ENCODE measurements around the gene ZNF783.
"Not testable (repeated sequence)": the region's sequence is repeated elsewhere in the genome, so short reads cannot be mapped to it uniquely, and the experiment has no call there.

Gene ZNF783

DNA sequence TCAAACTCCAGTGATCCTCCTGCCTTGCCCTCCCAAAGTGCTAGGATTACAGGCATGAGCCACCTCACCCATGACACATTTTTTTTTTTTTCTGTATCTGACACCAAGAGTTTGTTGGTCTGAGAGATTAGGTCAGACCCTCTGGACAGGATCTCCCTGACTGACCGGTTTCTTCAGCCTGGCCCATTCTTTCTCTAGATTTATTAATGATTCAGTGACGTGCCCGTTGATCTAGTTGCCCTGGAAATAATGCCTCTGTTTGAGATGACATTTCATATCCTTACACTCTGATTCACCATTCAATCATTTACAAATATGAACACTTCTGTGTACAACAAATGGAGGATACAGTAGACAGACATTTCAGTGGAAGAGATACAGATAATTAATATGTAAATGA lies 23.9 kb upstream of the ZNF783 start:
- no peak for DNase-seq
- intact Hi-C loops (cut with DNase I), result loop anchor here (5.0 kb wide), 1 partner anchor 41 kb away; the partner anchor contains the start of gene ZNF282

DNA sequence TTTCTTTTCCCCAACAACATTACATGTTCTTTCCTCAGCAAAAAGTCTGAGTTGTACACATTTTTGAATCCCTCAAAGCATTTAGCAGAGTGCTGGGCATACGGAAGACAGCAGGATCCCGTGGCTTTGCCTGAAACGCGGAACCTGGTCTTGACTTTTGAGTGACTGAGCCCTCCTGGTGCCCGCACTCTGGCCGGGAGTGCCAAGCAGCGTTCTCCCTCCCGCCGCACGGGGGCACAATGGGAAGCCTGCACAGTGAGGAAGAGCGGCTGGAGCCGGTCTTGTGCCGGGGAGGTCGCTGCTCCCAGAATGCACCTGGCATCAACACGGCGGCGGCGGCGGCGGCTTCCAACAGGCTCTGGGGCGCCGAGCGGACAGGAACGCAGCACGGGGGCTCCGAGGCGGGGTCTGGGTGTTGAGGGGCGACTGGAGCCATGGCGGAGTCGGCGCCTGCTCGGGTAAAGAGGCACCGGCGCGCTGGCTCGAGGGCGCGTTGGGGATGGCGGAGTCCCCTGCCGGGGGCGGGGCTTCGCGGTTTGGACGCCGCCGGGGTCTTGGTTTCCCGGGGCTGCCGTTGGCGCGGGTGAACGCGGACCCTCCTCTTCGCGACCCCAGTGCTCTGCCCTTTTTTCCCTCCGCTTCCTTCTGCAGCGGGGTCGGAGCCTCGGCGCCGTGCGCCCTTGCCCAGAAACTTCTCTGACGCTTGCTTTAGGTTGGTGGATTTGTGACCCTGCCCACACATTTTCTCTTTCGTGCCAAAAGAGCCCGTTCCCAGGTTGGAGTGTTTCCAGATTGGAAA lies 22.5 kb upstream of the ZNF783 start, which contains the start of gene ZNF212:
ZNF212 (plus strand) TSS at position 307 of the 799 bp plus-strand sequence; CDS start at position 435, 128 bp downstream.
- DNase-seq, result peak; percentile 80 to 97 (median 93)
- intact Hi-C loops (cut with DNase I), result loop anchor here (5.0 kb wide), 1 partner anchor 42 kb away; the partner anchor contains the start of gene ZNF282

DNA sequence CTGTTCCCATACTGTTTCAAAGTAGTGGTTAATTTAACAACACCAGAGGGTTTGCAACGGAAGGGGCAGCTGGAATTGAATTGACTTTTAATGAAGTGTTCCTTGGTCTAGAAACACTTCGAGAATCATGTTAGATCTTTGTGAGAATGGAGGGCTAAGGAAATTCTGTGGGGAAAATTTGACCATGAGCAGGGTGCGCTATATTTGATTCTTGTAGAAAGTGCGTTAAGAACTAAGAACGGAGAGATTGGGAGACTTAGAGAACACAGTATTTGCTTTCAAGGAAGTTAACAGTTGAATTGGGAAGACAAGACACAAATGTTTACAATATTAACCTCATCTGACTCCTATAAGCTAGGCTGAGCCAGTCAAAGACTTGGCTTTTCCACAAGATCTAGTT lies 21.4 kb upstream of the ZNF783 start:
- intact Hi-C loops (cut with DNase I), result no loop called here
- DNase-seq, result no peak

DNA sequence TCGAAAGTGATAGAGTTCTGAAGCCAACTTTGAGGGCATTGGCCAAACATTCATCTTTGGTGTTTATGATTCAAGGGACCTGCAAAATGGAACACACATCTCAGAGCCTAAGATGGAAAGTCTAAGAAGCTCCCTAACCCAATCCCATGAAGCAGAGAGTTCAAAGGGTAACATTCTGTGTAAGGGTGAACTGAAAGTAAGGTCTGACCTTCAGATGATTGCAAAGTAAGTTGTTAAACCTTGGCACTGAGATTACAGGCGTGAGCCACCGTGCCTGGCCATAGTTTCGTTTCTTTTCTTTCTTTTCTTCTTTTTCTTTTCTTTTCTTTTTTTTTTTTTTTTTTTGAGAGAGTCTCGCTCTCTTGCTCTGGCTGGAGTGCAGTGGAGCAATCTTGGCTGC lies 20.3 kb upstream of the ZNF783 start:
- intact Hi-C loops (cut with DNase I), result no loop called here
- DNase-seq, result peak in 1 of 42 donors; percentile 12

DNA sequence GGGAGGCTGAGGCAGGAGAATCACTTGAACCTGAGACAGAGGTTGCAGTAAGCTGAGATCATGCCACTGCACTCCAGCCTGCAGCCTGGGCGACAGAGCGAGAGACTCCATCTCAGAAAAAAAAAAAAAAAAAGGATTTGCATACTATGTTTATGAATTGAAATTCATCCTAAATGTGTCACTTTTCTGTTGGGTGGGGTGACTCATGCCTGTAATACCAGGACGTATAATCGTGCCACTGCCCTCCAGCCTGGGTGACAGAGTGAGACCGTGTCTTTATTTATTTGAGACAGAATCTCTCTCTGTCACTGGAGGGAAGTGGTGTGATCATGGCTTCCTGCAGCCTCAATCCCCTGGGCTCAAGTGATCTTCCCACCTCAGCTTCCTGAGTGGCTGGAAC lies 16.8 kb upstream of the ZNF783 start:
- DNase-seq, result no peak

DNA sequence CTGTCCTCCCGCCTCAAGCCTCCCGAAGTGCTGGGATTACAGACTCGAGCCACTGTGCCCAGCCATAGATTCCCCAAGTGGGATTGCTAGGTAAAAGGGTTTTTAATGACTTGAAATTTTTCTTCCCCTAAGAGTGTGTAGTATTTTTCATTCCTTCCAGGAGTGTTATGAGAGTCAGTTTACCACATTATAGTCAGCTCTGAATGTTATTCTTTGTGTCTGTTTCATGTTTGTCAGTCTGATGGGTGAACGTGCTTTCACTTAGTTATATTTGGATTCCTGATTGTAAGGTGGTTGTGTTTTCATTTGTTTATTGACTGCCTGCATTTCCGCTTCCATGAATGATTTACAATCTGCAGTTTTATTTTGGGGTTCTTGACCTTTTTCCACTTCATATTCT lies 16.3 kb upstream of the ZNF783 start:
- intact Hi-C loops (cut with DNase I), result no loop called here
- no peak for DNase-seq

More for the DNA sequence above, 16.8 kb upstream of the ZNF783 start:
- intact Hi-C loops (cut with DNase I), result no loop called here

DNA sequence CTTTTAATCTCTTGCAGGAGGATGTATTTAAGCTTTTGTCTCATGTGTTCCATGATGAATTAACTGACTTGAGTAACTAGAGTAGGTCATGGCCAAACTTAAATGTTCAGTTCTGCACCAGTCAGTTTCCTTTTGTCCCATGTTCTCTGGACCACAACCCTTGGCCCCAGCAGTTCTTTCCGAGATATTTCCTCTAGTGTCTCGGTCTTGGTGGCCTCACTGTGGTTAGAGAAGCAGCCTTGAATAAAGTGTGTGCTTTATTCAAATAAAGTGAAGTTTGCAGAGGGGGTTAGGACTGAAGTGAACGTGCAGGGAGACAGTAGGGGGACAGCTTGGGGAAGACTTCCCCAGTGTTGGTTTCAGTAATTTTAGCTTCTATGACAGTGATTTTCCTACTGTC lies 13.2 kb upstream of the ZNF783 start:
- no peak for DNase-seq
- intact Hi-C loops (cut with DNase I), result no loop called here

DNA sequence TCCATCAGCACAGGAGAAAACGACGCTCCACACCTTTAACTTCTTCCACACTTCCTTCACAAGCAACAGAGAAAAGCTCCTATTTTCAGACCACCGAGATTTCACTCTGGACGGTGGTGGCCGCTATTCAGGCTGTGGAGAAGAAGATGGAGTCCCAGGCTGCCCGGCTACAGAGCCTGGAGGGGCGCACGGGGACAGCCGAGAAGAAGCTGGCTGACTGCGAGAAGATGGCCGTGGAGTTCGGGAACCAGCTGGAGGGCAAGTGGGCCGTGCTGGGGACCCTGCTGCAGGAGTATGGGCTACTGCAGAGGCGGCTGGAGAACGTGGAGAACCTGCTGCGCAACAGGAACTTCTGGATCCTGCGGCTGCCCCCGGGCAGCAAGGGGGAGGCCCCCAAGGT lies 11.8 kb upstream of the ZNF783 start:
- intact Hi-C loops (cut with DNase I), result not testable (repeated sequence)
- peak in 1 of 42 donors; percentile 16 for DNase-seq

DNA sequence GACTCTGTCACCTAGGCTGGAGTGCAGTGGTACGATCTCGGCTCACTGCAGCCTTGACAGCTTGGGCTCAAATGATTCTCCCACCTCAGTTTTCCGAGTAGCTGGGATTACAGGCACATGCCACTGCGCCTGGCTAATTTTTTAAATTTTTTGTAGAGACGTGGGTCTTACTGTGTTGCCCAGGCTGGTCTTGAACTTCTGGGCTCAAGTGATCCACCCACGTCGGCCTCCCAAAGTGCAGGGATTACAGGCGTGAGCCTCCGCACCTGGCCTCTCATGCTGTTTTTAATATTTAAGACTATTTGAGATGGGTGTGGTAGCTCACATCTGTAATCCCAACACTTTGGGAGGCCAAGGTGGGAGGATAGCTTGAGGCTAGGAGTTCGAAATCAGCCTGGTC lies 10.5 kb upstream of the ZNF783 start:
- intact Hi-C loops (cut with DNase I); DNase-seq: not testable (repeated sequence)

DNA sequence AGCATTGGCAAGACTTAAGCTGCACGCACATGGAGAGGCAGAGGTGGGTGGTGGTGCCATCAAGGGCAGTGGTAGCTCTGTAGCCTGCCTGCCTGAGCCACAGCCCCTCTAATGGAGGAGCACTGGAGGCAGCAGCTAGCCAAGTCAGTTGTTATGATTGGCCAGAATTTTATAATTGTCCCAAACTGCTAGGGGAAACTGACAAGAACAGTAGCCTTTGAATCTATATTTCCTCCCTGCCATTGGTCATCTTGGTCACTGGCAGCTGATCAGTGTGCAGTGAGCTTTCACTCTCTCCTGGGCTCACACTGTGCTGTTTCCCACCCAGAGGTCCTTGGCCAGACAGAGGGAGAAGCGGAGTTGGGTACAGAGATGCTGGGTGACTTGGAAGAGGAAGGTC lies 9.6 kb upstream of the ZNF783 start:
- no peak for DNase-seq
- intact Hi-C loops (cut with DNase I), result no loop called here

DNA sequence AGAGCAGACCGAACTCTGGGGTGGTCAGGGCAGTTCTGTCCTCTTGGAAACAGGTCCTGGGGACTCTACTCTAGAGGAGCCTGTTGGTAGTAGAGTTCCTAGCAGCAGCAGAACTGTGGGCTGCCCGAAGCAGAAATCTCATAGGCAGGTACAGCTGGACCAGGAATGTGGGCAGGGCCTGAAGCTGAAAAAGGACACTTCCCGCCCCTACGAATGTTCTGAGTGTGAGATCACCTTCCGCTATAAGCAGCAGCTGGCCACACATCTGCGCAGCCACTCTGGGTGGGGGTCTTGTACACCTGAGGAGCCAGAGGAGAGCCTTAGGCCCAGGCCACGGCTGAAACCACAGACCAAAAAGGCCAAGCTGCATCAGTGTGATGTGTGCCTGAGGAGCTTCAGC lies 8.3 kb upstream of the ZNF783 start:
- no peak for DNase-seq
- intact Hi-C loops (cut with DNase I), result no loop called here

DNA sequence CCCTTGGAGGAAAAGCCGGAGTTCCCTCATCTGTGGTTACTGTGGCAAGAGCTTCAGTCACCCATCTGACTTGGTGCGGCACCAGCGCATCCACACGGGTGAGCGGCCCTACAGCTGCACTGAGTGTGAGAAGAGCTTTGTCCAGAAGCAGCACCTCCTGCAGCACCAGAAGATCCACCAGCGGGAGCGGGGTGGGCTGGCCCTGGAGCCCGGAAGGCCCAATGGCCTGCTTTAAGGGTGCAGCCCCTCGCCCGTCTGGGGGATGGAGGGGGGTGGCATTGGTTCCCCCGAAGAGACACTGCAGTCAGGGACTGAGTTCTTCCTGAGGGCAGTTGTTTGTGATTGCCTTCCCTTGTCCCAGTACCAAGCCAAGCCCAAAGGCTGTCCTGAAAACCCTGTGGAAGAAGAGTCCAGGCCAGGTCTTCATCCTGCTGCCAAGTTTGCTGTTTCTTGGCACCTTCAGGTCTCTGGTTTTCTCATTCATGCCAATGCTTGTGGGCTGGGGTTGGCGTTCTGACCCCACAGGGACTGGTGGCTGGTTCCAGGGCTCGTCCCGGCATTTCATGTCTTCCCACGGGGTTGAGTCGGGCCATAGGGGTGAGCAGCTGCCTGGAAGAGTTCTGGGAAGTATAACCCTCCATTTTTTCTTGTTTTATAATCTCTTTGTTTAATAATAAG lies 7.7 kb upstream of the ZNF783 start:
- intact Hi-C loops (cut with DNase I), result no loop called here
- DNase-seq, result peak in 5 of 42 donors; percentile 5 to 39 (median 19)

DNA sequence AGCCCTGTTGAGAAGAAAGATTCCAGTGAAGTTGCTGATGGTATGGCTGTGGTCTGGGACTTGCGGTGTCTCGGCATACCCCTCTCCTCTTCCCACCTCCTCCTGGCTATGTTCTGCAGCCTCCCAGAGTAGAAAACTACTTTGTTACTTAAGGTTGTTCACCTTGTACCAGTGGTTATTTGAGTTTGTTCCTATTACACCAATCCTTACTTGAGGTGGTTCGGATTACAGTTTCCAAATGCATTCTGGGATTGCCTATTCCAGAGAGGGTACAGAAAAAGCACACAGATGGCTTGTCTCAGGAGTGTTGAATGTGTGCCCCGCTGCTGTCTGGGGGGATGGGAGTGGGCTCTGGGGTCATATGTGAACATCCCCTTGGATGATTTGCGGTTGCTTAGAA lies 6.8 kb upstream of the ZNF783 start:
- DNase-seq, result no peak
- intact Hi-C loops (cut with DNase I), result no loop called here

DNA sequence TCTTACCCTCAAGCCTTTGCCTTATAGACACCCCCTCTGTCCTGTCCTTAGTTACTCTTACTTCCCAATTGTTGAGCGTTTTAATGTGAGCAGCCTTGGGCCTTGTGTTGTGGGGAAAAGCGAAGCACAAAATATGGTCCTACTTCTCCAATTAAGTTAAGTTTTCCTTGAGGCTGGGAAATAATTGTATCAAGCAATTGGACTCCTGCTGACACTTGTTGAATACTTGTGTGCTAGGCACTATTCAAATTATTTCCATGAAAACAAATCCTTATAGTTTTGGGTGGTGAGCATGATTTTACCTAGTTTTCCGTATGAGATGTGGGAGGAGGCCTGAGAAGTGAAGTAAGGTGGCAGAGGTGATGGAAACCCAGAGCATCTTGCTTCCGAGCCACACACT lies 5.4 kb upstream of the ZNF783 start:
- intact Hi-C loops (cut with DNase I), result no loop called here
- DNase-seq, result no peak

DNA sequence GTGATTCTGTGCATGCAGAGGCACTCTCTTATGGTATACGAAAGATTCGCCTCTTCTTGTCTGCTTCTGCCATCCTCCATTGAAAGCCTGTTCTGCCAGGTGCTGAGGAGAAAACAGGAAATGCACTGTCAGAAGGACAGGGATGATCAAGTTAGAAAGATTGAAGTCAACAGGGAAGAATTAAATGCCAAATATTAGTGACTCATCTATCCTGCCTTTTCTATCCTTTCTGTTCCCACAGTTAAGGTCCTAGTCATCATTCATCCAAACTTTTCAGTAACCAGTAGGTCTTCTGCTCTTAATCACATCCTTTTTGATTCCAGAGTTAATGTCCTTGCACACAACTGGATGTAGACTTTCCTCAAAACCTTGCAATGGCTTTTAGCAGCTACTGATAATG lies 4.8 kb upstream of the ZNF783 start:
- no peak for DNase-seq
- intact Hi-C loops (cut with DNase I), result no loop called here

DNA sequence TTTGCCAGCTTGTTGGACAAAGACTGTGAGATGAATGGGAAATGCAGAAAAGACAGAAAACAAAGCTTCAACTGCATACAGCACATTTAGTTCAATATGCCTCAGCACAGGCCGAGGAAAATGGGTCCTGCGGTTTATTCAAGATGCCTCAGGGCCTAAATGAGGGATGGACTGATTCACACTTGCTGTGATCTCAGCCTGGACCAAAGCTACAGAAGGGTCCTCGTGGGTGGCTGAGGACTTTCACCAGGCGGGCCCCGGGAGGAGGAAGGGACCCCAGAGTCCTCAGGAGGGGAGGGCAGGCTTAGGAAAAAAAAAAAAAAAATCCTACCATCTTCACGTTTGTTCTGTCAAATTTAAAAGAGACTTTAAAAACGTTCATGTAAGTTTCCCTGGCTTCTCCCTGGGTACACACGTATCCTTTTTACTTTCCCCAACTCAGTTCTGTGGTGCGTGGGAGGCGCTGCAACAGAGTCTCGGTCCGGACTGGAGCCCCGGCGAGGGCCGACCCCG lies 624 bp upstream of the ZNF783 start:
- intact Hi-C loops (cut with DNase I), result no loop called here
- DNase-seq, result peak in 14 of 42 donors; percentile 9 to 60 (median 20)

DNA sequence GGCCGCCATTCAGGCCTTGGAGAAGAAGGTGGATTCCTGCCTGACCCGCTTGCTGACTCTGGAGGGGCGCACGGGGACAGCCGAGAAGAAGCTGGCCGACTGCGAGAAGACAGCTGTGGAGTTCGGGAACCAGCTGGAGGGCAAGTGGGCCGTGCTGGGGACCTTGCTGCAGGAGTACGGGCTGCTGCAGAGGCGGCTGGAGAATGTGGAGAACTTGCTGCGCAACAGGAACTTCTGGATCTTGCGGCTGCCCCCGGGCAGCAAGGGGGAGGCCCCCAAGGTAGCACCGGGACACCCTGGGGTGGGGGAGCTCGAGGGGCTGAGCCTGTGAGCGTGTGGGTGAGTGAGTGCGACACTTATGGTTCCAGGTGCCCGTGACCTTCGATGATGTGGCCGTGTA lies 4.5 kb downstream of the ZNF783 start:
- DNase-seq, result no peak
- intact Hi-C loops (cut with DNase I), result no loop called here

DNA sequence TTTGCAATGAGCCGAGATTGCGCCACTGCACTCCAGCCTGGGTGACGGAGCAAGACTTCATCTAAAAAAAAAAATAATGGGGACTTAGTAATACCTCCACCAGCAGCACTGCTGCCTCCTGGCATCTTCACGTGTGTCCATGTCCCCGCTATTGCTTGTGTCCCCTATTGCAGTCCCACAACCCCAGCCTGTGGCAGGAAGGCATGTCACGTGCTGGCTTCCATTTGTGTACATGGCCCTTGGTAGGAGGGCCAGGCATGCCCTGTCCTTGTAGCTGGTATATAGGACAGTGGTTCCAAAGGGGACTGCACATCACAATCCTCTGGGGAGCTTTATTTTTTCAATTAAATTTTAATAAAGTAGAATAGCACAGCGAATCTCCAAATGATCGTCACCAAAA lies 5.7 kb downstream of the ZNF783 start:
- DNase-seq, result peak in 2 of 42 donors; percentile 13
- intact Hi-C loops (cut with DNase I), result no loop called here

DNA sequence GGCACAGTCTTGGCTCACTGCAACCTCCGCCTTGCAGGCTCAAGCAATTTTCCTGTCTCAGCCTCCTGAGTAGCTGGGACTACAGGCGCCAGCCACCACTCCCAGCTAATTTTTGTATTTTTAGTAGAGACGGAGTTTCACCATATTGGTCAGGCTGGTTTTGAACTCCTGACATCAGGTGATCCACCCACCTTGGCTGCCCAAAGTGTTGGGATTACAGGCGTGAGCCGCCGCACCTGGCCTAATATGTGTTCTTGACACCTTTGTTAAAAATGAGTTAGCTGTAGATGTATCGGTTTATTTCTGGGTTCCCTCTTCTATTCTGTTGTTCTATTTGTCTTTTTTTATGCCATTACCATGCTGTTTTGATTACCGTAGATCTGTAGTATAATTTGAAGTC lies 12.4 kb downstream of the ZNF783 start:
- DNase-seq, result peak in 3 of 42 donors; percentile 10 to 31 (median 20)
- intact Hi-C loops (cut with DNase I), result not testable (repeated sequence)

DNA sequence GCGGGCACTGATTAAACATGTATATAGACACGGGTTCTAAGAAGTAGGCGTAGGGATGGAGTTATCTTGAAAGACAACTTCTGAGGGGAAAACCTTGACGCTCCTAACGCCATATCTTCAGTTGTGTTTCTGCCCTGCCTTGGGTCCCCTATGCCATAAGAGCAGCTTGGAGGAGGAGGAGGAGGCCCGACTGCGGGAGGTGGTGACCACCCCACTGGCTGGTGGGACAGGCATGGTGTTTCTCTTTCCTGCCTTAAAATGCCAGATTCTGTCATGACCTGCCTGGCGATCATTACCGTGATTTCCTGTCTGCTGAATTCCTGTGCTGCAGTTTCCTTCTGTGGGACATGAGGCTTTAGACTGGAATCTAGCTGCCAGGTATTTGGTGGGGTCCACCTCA lies 15.9 kb downstream of the ZNF783 start:
- intact Hi-C loops (cut with DNase I), result no loop called here
- peak in 2 of 42 donors; percentile 24 to 25 for DNase-seq

Data from head of caudate nucleus (tissue), 42 donors.